Stromal cell of bone marrow (primary cell): ENCODE measurements around the gene ESR1.
"Not testable (repeated sequence)": the region's sequence is repeated elsewhere in the genome, so short reads cannot be mapped to it uniquely, and the experiment has no call there.

ENCODE experiments used
- DNase-seq: peaks from one replicate; pipeline ENCODE4 v3.0.0-alpha.2; 2012; ENCODE audit warnings: low read depth

The ESR1 gene

DNA sequence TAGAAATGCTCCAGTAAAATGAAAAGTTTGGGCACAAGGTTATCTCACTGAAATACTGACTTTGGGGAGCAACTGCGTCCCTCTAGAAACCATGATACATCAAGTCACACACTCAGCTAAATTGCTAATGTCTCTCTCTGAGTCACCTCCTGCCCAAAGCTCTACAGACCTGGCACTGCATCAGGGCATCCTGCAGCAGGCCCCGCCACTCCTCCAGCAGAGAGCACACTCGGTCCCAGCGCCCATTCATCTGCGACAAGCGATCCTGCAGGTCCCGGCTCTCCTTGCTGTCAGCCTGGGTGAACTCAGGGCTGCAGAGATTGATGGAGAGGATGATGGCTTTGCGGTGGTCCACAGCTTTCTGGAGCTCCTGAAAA is 329.0 kb downstream of the ESR1 start:
- DNase-seq, result no peak

DNA sequence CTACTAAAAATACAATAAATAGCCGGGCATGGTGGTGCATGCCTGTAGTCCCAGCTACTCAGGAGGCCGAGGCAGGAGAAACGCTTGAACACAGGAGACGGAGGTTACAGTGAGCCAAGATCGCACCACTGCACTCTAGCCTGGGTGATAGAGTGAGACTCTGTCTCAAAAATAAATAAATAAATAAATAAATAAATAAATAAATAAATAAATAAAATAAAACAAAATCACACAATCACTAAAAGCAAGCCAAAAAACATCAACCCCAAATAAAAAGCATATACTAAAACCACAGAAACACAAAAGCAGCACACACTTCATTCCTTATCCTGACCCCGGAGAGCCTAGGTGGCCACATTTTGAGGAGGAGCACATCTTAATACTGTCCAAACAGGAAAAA is 330.9 kb downstream of the ESR1 start:
- DNase-seq, result not testable (repeated sequence)

DNA sequence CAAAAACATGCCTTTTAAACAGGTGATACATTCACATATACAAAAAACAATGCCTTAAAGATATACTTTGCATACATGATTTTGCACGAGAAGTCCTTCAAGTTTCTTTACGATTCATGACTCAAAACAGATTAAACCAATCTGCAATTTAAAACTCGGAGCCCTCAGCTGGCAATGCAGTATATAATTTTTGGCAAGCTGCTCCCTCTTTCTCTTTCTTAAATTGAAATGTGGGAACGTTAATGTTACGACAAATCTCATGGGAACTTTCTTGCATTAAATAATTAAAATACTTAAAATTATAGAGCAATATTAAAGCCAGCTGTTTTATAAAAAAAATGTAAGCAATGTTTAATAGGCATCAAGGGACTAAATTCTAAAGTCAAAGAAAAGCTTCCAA is 334.6 kb downstream of the ESR1 start:
- no peak for DNase-seq

DNA sequence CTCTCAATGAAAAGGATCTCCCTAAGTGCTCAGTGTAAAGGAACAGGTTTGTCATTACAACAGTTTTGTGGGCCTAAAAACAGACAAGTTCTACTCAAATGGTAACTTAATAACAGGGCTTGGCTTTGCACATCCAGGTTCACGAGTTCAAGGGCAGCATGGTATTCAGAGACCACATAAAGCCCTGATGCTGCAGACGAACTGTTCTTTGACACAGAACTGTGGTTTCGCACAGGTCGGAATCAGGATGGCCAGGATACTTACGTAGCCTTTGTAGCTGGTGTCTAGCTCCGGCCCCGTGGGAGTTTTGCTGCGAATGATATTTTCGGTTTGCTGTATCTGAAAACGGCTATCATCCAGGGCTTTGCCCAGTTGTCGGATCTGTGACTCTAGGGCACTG is 335.9 kb downstream of the ESR1 start:
- DNase-seq, result no peak

DNA sequence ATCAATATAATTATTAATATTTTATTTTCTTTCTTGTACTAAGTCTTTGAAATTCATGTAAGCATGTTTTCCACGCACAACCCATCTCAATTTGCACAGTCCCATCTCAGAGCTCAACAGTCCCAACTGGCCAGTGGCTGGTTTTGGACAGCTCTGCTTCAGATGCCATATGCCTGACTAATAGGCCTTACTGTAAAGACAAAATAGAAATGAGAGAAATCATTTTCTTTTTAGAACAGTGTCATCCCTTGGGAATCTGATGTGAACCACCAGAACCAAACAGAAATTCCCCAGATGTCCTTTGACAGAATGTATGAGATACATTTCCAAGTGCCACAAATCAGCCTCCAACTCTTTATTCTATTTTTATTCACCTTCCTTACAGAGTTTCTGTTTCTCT is 338.9 kb downstream of the ESR1 start:
- peak; percentile 56 for DNase-seq

DNA sequence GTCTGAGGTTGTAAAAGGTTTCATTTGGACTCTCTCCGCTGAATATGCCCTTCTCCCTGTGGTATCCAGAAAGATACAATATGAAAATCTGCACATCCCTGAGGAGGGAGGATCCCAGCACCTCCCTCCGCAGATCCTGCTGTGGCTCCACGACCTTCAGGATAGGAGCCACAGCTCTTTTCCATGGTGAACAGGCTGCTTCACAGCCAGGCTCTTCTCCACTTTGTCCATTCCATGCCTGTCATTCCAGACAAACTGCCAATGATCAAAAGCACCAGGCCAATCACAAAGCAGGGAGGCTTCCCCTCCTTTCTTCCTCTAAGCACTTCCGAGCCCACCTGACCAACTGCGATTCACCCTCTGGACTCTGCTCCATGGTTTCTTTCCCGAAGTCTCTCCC is 339.8 kb downstream of the ESR1 start:
- DNase-seq, result no peak

DNA sequence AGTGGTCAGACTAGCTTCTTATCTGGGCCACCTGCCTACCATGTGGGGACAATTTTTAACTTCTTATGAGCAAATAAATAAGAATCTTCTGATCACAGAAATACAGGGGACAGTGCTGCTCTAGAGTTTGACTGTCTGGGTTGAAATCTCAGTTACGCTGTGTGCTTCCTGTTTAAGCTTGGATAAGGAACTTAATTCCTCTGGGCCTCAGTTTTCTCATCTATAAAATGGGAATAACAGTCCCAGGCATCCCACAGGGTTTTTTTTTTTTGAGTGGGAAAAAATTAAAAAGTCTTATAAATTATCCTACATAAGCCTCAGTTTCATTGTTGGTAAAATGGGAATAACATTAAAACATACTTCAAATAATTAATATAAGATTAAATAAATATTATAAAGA is 340.9 kb downstream of the ESR1 start:
- no peak for DNase-seq

DNA sequence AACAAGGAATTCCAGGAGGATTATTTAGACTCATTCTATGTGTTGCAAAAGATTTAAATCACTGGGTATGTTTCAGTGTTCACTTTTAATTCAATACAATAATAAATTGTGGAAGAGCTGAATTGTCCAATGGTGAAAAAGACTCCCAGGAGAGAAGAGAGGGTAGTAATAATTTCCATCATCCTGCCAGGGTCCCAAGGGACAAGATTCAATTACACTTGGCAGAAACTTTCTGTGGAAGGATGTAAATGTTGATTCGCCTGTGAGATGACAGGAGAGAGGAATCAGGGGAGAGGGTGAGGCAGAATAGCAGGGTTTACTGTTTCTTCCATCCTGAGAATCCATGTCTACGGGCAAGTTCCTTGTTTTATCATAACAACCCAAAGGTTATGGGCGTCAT is 342.7 kb downstream of the ESR1 start:
- peak; percentile 63 for DNase-seq

DNA sequence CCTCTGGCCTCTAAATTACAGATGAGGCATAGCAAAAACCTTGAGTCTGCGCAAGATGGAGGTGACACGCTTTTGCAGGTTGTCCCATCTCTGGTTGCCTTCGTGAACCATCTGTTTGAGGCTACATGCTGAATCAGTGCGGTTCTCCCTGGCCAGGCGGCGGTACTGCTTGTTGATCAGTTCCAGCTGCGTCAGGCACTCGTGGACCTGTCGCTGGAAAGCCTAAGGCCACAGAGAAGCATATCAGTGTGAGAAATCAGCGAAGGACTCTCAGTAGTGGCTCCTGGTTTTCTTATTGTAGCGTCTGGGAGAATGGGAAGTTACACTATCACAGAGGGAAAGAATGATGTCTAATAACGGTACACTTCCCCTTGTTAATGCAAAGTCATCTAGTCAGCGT is 344.4 kb downstream of the ESR1 start:
- no peak for DNase-seq

DNA sequence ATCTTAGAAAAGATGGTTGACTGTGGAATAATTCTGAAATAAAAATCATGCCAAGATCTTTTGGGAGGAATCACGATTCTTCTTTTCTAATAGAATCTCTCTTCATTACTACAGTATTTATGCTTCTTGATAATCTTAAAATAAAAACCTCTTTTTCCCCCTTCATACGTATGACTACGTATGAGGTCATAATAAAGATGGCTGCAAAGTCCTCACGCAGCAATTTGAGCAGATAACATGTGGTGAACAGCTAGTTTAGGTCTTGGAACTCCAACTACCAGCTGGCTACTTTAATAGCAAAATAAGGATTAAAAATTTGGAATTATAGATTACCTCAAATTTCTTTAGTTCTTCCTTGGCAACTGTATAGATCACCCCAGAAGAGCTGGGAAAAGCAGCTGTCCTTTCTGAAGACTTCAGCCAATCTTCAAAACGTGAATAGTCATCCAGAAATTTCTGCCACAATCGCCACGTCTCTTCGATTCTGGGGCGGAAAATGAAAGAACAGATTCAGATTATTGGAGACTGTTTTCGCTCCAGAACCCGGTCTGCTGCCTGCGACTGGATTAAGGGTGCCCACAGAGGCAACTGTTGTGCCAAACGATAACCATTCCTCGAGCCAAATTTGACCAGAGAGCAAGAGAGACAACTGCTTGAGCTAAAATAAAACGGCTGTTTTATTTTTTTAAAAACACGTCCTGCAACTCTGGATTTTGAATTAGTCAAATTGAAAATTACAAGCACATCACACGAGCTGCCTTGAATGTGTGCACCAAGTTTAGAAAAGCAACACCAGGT is 347.3 kb downstream of the ESR1 start:
- DNase-seq, result no peak

DNA sequence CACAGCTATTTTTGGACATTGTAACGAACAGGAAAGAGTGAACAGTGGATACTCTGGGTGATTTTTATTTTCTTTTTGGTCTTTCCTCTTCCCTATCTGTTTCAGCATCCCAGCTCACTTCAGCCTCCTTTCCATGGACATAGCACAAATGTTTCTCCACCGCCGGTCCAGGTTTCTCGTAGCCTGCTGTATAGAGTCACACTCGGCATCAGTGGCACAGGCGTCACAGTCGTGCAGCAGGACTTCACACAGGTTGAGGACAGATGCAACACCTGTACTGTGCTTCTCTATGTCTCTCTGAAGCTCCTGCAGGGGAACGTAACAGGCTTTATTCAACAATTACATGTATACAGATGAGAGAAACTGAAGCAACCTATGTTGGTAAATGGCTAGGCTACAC is 348.3 kb downstream of the ESR1 start:
- DNase-seq, result no peak

DNA sequence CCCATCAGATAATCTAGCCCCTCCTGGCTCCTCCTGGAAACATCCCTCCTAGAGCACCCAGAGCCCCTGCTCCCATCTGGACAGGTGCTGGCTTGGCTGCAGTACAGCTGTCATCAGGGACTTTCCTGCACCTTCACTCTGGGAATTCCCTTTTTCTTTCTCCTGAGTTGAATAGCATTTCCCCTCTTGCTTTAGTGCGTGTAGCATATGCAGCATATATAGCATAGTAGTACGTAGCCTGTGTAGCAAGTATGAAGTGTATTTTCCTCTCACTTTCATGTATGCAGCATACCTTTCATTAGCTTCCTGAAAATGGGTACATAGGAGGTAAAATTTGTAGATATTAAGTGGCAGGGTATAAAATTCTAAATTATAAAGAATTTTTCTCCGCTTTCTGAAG is 352.9 kb downstream of the ESR1 start:
- DNase-seq, result no peak

DNA sequence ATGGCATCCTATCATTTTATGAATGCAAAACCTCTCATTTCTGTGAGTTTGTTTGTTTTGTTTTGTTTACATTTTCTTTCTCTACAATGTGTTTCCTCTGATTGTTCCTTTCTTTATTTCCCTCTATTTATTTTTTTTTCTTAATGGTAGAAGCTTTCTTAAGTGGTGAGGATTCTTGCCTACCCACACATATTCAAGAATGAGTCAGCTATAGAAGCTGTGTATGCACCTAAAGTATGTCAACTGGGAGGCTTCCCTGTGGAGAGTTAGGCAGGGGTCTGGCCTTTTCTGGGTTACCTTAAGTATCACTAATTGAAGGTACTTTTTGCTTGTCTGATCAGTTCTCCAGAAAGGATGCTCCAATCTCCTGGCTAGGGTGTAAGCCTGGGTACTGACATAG is 354.0 kb downstream of the ESR1 start:
- peak; percentile 7 for DNase-seq

DNA sequence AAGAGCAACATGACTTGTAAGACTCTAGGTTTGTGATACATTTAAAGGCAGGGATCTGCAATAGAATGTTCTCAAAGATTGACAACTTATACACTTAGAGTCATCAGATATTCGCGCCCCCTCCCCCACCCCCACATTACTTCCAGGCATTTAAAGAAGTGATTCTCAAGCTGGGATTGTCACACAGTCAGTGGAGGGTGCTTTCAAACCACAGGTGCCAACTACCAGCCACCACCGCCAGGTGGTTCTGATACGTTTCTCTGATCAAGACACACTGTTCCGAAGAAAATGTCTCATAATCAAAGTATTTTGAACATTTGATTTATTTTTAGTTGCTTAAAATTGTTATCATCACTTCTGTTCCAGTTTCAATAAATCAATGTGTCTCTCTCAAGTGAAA is 357.5 kb downstream of the ESR1 start:
- DNase-seq, result no peak

DNA sequence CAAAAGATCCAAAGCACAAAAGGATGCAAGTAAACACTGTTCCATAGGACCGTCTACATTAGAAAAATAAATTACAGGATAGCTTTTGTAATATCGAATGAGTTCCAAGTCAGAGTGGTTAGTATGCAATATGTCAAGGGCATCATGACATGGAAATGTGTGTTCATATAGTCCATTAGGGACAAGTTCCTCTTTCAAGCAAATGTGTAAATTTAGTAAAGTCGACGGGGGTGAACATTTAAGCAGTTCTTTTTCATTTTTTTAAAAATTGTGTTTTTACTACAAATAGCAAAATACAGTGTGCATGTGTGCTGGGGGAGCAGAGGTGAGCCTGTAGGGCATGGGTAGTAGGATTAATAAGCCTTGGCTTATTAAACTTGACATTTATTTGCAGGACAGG is 359.0 kb downstream of the ESR1 start:
- DNase-seq, result no peak

DNA sequence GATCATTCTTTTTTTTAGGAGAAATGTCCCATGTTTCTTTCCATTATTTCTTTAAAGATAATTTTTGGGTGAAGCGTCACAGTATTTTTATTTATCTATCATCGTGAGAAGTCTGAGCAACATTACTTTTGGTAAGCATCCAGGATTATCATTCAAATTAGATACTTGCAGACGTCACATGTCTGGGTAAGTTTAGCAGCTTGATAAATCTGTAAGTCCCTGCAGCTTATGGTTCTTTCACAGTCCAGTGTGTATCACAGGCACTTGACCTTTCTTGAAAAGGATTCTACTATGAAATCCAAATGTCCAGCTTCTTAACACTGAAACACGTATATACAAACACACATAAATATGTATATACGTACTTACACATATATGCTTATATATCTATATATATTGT is 359.4 kb downstream of the ESR1 start:
- DNase-seq, result no peak

DNA sequence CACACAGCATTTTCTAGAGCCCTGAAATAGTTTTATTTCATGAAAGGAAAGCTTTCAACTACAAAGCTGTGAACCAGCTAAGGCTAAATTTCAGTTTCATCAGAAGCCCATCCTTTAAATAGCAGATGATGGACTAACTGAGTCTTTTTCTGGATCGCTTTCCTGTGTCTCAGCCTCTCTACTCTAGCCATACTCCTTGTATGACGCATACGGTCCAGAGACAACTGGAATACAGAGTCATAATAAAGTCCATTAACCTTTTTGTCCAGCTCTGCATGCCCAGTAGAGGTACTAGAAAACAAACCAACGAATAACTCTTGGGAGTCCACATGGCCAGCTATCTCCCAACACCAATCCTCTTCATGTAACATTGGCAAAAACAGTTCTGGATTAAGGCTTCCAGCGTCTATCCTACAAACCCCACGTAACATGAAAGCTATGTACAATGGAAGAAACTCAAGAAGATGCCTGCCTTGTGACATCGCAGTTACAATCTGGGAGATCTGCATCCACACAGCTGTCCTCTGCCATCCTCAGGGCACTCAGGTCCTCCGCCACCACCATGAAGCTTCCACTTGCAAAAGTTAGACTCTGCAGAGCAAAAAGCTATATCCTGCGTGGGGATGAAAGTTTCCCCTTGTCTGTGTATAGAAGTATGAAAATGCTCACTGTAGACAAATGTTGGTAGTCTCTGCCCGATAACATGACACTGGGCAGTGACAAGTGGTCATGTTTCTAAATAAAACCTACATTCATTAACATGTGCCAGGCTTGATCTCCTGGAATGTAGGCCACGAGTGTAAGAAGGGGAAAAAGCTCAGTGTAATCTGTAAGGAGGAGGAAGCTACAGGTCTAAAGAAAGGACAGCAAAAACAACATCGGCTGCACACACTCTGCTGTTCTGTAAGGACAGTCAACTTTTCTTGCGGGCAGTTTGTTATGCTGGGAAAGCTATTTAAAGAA is 360.4 kb downstream of the ESR1 start:
- DNase-seq, result no peak

DNA sequence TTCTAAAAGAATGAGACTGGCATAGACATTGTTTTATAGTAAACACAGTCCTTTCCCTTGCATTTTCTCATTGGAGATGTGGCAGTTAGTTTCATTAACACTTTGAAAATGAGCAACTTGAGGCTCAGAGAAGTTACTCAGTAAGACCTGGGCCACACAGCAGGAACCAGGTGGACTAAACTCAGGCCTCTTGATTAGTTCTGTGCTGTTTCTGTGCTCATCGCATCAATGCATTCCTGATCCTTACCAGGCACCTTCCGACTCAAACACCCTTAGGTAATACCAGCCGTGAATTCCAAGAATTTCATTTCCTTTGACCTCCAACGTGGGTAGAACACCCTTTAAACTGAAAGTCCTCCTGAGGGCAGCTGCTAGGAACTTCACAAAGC is 362.8 kb downstream of the ESR1 start:
- DNase-seq, result no peak

DNA sequence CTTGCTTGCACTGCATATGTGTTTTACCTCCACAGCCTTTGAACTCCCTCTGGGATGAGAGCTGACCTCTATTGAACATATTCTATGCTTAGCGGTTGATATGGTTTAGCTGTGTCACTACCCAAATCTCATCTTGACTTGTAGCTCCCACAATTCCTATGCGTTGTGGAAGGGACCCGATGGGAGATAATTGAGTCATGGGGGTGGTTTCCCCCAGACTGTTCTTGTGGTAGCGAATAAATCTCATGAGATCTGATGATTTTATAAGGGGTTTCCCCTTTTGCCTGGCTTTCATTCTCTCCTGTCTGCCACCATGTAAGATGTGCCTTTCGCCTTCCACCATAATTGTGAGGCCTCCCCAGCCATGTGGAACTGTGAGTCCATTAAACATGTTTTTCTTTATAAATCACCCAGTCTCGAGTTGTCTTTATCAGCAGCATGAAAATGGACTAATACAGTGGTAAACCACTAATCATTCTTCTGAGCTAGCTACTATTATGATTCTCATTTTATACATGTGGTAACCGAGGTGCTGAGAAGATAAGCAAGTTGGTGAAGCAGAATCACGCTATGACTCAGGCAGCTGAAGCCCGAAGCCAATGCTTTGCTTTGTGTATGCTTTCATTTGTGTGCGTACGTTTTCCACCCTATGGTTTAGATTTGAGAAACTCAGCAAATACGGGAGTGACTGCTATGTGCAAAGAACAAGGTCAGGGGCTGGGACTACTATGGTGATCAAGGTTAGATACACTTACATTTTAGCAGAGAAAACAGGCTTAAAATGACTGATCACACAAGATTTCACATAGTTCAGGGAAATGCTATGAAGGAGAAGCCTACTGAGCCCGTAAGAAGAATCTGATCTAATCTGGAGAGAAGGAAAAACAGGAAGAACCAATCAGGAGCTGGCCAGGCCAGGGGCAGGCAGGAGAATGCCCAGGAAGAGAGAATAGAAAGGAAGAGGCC is 363.5 kb downstream of the ESR1 start:
- DNase-seq, result no peak

DNA sequence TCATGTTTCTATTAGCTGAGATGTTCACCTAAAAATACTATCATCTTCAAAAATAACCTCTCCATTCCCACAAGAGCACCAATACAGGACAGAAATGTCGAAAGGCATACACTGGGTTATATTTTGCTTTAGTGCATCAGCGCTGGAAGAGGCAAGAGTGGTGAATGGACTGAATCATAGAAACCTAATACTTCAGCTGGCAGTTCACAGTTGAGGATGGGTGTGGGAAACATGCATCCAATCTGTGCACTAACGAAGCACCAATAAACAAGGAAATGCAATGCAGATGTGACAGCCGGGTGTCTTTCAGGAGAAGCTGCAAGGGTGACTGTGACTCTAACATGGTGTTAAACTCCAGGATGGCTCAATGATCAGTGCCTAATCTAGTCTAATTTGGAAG is 365.8 kb downstream of the ESR1 start:
- DNase-seq, result no peak

DNA sequence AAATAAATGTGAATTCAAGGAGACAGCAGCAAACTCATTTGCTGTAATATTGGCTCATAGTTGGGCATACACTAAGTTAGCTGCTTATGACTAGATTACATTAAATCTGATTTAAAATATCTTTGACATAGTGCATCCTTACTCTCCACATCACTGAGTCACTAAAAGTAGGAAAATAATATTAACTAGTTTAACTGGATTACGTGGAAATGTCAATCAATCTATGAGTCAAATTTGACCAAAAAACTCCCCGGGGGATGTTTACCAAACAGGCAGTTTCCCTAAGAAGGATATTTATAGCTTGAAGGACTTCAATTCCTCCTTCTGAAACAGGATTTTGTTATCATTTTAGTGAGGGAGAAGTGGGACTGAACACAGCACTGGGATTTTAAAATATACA is 366.5 kb downstream of the ESR1 start:
- no peak for DNase-seq

DNA sequence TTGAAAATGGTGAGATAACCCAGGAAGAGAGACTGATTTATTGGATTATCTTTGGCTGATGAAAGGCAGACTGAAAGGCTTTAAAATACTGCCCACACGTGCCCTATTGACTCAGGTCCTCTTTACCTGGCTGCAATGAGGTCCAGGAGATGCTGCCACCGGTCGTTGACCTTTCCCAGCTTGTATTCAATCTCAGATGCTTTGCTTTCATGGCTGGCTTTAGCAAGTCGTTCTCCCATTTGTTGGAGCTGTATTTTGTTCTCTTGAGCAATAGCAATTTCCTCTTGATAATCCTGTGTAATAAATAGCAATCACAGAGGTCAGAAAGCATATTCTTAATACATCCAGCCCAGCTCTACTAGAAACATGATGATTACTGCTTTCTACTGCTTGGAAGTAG is 368.8 kb downstream of the ESR1 start:
- no peak for DNase-seq
